GM19043 (cell line): ENCODE measurements around the gene CRP.
"Not testable (repeated sequence)": the region's sequence is repeated elsewhere in the genome, so short reads cannot be mapped to it uniquely, and the experiment has no call there.

Experiments
- ATAC-seq: cut with Tn5 transposase; IDR thresholded peaks from one replicate; pipeline ENCODE4 v1.9.1; 2021; ENCODE audit warnings: low read depth; ENCODE audit not compliant: unreplicated experiment

Gene CRP

DNA sequence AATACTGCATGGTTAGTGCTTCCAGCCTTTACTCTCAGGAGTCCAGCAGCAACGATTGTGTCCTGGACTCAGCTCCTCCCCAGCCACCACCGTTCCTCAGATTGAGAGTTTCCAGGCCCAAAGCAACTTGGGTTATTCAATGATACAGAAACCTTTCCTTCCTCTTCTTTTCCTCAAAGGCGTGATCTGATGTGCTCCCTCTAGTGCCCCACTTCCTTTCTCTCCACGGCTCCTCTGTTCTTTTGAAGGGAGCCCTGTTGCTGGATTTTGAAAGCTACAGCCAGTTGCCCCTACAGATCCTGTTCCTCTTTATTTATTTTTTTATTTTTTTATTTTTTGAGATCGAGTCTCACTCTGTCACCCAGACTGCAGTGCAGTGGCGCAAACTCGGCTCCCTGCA is 14.1 kb downstream of the CRP start:
- no peak for ATAC-seq

DNA sequence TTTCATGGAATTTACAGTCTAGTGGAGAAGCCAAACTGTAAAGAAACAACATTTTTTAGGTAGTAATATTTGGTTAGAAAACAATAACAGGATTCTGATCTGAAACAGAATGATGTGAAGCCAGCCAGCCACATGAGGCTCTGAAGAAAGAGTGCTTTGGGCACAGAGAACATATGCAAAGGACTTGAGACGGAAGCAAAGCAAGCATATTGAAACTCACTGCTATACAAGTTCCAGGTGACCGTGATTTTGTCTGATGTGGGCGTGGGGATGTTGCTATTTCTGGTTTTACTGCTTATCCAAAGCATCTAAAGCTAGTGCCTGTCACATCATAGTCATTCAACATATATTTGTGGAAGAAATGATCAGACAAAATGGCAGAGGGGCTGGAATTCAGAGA is 14.7 kb downstream of the CRP start:
- ATAC-seq: no peak

GRCh38 chr1:159699246-159699645 is 15.1 kb downstream of the CRP start:
- no peak for ATAC-seq

DNA sequence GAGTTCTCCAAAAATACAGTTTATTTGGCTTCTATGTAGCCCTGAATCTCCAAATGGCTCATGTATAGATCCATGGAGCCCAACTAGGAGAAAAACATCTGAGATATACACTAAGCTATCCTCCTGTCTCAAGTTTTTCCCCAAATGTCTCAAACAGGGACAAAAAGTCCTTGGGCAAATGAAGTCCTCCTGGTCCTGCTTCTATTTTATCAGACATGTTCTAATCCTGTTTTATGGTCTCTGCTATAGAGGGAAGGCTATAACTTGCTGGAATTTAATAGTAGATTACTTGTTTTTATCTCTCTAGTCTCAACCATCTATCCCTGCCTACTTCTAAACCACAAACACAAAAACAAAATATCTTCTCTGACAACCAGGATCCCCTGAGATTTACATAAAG is 26.9 kb downstream of the CRP start:
- ATAC-seq: no peak

DNA sequence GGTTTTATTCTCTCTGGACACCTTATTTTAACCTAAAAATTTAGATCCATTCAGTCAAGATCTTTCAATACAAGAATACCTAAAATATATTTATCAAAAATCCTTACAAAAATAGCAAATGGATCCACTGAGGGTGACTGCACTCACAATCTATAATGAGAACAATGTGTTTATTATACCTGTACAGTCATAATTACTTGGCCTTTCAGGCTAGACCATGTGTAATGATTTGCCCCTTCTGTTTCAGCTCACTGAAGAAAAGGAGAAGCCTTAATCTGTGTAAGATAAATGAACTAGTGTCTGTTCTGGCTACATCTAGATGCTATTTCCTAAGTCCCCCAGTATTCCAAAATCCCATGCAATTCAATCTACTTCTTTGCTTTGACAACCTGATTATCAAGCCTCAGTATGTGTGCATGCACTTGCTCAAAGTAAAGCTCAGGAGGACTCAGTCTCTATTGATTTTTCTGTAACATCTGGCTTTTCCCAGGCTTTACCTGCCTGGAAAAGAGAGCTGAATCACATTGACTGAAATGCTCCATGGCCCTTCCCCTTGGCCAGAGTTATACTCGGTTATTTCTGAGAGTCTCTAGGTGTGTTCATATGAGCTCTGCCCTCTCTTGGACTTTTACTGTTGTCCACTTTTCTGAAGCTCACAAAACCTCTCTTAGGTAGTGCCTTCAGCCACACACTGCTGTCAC is 27.6 kb downstream of the CRP start:
- ATAC-seq: no peak

GRCh38 chr1:159678939-159679338 is 35.5 kb downstream of the CRP start:
- ATAC-seq: no peak

DNA sequence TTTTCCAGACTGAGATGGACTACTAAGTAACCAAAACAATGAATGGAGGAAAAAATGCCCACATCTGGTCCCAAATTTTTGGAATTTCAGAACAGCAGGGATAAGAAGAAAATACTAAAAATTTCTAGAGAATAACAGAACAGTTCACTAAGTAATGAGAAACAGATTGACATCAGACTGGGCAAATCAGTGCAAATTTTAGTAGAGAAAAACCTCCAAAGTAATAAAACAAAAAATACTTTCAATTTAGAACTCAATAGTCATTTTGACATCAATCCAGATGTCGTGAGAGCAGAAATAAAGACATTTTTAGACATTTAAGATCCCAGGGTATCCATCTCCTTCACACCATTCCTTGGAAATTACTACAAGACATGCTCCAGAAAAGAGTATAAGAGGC is 39.3 kb downstream of the CRP start:
- no peak for ATAC-seq

- ATAC-seq: not testable (repeated sequence)
Observed at GRCh38 chr1:159672390-159672789, 42.0 kb downstream of the CRP start.

DNA sequence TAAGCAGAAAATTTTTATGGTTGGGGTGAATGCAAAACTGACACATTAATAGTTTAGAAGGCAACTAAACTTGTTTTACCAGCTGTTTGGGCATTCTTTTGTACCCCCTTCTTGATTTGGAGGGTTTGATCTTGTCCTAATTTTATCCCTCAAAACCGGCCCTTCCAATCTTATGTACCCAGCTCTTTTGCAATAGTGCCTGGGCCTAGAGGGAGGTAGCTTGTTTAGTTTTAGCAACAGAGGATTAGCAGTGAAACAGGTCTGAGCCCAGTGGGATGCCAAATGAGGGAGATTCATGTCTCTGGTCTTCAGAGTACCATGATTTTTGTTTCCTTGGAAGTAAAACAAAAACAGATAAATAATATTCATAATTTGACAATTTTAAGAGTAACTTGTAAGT is 45.1 kb downstream of the CRP start:
- ATAC-seq: no peak

GRCh38 chr1:159668739-159669138 is 45.6 kb downstream of the CRP start:
- no peak for ATAC-seq

DNA sequence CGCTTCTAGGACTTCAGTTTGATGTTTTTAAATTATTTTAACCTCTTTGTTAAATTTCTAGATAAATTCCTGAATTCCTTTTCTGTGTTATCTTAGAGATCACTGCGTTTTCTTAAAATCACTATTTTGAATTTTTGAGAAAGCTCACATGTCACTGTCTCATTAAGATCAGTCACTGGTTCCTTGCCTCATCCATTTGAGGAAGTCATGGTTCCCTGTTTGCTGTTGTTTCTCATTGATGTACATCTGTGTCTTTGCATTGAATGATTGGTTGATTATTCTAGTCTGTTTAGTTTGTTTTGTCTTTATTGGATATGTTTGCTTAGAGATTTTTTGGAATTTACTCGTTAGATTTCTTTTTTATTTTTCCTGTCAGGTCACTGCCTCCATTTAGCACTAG is 50.1 kb downstream of the CRP start:
- ATAC-seq: no peak

DNA sequence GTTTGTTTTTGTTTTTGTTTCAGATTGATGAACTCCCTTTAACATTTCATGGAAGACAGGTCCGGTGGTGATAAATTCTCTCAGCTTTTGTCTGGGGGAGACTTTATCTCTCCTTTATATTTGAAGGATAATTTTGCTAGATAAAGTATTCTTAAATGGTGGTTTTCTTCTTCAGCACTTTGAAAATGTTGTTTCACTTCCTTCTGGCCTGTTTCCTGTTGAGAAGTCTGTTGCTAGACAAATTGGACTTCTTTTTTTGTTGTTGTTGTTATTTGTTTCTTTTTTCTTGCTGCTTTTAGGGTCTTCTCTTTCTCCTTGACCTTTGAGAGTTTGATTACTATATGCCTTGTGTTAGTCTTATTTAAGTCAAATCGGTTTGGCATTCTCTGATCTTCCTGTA is 50.8 kb downstream of the CRP start:
- ATAC-seq: no peak
